Neutrophil (primary cell): ENCODE data around the gene MDN1.

Experiments used
- H3K27ac ChIP-seq: fragments of 200-600 bp; sonication (generic); 2 replicates; pipeline ENCODE4 v1.5.1; 2016; ENCODE audit warnings: mild to moderate bottlenecking, moderate library complexity
- H3K27me3 ChIP-seq: fragments of 200-600 bp; sonication (generic); 2 replicates; pipeline ENCODE4 v1.6.0; 2016; ENCODE audit warnings: mild to moderate bottlenecking
- H3K36me3 ChIP-seq: fragments of 200-600 bp; sonication (generic); 2 replicates; pipeline ENCODE4 v1.5.1; 2017
- H3K4me1 ChIP-seq, 2 experiments: fragments of 200-600 bp in 1 of 2; sonication (generic) in 1 of 2; 1 replicate in 1 of 2; 2 replicates in 1 of 2; pipeline versions ENCODE4 v1.5.1 to v1.6.1; 2013 to 2016; ENCODE audit warnings: low read depth in 1 of 2, low read length in 1 of 2, mild to moderate bottlenecking in 1 of 2, moderate library complexity in 1 of 2; ENCODE audit not compliant: control insufficient read depth in 1 of 2, insufficient read depth in 1 of 2
- H3K4me3 ChIP-seq, 2 experiments: fragments of 200-600 bp in 1 of 2; sonication (generic) in 1 of 2; 1 replicate in 1 of 2; 2 replicates in 1 of 2; pipeline ENCODE4 v1.5.1; 2013 to 2016; ENCODE audit warnings: low read depth in 1 of 2, low read length in 1 of 2, mild to moderate bottlenecking in 1 of 2, moderate library complexity in 1 of 2
- H3K9me3 ChIP-seq: fragments of 200-600 bp; sonication (generic); 2 replicates; pipeline ENCODE4 v1.5.1; 2016
- TF ChIP-seq, protein P1 (sequence below): fragments of 200-600 bp; sonication (generic); IDR thresholded peaks from 2 replicates; pipeline ENCODE4 v1.5.1; 2016; ENCODE audit warnings: antibody characterized with exemption

MDN1 gene

GRCh38 chr6:89616531-89616930 lies 203.1 kb downstream of the MDN1 start:
- H3K36me3 ChIP-seq, result no peaks in the 10 kb centered on the region
- no peak overlapping the region for H3K4me3 ChIP-seq
- H3K9me3 ChIP-seq, result no peaks in the 10 kb centered on the region
- no peaks in the 10 kb centered on the region for H3K27me3 ChIP-seq
- no peaks in the 10 kb centered on the region for H3K4me1 ChIP-seq
- TF ChIP-seq, protein P1, sequence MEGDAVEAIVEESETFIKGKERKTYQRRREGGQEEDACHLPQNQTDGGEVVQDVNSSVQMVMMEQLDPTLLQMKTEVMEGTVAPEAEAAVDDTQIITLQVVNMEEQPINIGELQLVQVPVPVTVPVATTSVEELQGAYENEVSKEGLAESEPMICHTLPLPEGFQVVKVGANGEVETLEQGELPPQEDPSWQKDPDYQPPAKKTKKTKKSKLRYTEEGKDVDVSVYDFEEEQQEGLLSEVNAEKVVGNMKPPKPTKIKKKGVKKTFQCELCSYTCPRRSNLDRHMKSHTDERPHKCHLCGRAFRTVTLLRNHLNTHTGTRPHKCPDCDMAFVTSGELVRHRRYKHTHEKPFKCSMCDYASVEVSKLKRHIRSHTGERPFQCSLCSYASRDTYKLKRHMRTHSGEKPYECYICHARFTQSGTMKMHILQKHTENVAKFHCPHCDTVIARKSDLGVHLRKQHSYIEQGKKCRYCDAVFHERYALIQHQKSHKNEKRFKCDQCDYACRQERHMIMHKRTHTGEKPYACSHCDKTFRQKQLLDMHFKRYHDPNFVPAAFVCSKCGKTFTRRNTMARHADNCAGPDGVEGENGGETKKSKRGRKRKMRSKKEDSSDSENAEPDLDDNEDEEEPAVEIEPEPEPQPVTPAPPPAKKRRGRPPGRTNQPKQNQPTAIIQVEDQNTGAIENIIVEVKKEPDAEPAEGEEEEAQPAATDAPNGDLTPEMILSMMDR, result no peak
- H3K27ac ChIP-seq, result no peak overlapping the region

DNA sequence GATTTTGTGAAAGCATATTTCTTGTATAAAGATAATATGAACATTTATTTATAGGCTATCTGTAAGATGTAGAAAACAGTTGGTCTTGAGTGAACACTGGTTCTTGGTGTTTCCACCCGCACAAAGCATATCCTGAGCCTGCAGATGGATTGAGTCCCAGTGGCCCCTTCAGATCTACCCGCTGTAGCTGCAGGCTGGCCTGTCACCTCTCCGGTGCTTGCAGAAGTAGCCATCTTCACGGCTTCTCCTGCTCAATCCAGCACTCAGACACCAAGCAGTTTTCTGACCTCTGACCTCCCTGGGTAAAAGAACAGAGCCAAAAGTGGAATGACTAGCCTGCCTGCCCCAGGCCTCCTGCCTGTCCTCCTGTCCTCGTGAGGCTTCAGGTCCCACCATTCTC lies 203.7 kb downstream of the MDN1 start:
- H3K36me3 ChIP-seq, result no peaks in the 10 kb centered on the region
- no peak overlapping the region for H3K4me3 ChIP-seq
- TF ChIP-seq, protein P1, result no peak

DNA sequence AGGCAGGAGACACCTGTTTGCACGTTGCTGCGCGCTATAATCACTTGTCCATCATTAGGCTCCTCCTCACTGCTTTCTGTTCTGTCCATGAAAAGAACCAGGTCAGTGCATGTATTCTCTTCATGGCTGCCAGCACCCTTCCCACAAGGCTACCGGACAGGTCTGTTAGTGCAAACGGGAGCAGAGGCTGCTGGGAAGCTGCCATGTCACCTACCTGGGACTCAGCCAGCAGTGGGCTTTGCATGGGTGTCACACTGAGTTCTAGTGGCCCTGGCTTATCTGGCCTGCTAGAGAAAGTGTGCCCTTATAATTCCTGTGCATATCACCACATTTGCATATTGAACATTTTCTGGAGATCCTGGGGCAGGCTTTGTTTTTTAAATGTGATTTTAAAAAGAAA lies 205.8 kb downstream of the MDN1 start:
- TF ChIP-seq, protein P1, result no peak
- Histone ChIP-seq H3K36me3 (no peaks in the 10 kb centered on the region), H3K27ac (no peak overlapping the region), H3K27me3 (no peaks in the 10 kb centered on the region), H3K4me3 (no peak overlapping the region), H3K9me3 (no peaks in the 10 kb centered on the region), H3K4me1 (no peaks in the 10 kb centered on the region)

More for the DNA sequence above, 203.7 kb downstream of the MDN1 start:
- no peaks in the 10 kb centered on the region for H3K27me3 ChIP-seq
- H3K9me3 ChIP-seq, result no peaks in the 10 kb centered on the region
- H3K27ac ChIP-seq, result no peak overlapping the region
- no peaks in the 10 kb centered on the region for H3K4me1 ChIP-seq

DNA sequence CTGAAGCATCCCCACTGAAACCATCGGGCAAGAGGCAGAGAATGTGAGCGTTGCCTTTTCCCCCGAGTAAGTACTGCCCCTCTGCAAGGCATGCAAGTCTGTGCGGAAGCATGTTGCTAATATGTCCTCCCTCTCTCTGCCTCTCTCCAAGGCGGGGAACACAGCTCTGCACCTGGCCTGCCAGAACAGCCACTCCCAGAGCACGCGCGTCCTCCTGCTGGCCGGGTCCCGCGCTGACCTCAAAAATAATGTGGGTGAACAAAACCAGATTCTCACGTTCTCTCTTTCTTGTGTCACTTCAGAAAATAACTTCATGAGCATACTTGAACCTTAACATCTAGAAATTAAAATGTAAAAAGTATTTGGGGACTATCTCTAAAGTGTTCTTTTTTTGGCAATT lies 207.5 kb downstream of the MDN1 start:
- Histone ChIP-seq H3K9me3 (no peaks in the 10 kb centered on the region), H3K27me3 (no peaks in the 10 kb centered on the region), H3K4me3 (no peak overlapping the region), H3K27ac (no peak overlapping the region), H3K36me3 (no peaks in the 10 kb centered on the region), H3K4me1 (no peaks in the 10 kb centered on the region)
- TF ChIP-seq, protein P1, result no peak

DNA sequence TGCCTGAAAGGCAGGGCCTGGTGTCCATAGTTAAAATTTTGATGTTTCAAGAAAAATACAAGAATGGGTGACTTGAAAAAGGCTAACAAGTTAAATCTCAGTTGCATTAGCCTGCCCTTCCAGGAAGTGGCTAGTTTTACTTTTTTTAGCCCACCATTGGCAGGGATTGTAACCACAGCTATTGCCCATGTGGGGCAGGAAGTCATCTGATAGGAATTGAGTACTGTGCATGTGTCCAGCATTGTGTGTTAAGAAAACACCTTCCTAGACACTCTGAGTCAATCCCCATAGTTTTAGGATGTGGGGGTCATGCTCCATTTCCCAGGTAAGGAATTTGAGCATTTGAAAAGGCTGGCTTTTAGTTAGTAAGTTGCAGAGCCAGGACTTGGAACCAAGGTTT lies 207.9 kb downstream of the MDN1 start:
- Histone ChIP-seq H3K36me3 (no peaks in the 10 kb centered on the region), H3K27ac (no peak overlapping the region), H3K9me3 (no peaks in the 10 kb centered on the region), H3K4me3 (no peak overlapping the region), H3K27me3 (no peaks in the 10 kb centered on the region), H3K4me1 (no peaks in the 10 kb centered on the region)
- TF ChIP-seq, protein P1, result no peak

GRCh38 chr6:89610149-89610642 lies 209.4 kb downstream of the MDN1 start:
- Histone ChIP-seq H3K4me1 (no peaks in the 10 kb centered on the region), H3K27me3 (no peaks in the 10 kb centered on the region), H3K36me3 (no peaks in the 10 kb centered on the region), H3K9me3 (no peaks in the 10 kb centered on the region), H3K4me3 (no peak overlapping the region), H3K27ac (no peak overlapping the region)
- TF ChIP-seq, protein P1, result peak; percentile 74
